Neural cell (in vitro differentiated cells): Measurements from ENCODE around the gene NDUFB11. TPM values are rescaled to one million over a fixed set of nuclear protein-coding genes. Genes with fewer than 3 reads are reported as not detected.

Source experiments
- H2AFZ ChIP-seq: fragments of 200-600, 300-800 bp; sonication (generic), shearing (Covaris generic); 2 replicates; pipeline ENCODE4 v1.6.0; 2014; ENCODE audit warnings: low read depth, mild to moderate bottlenecking, antibody characterized with exemption, low read length, moderate library complexity
- H3F3A ChIP-seq: fragments of 200-600 bp; shearing (Covaris generic); 2 replicates; pipeline ENCODE4 v1.6.1; 2016; ENCODE audit warnings: mild to moderate bottlenecking, moderate library complexity, mixed read lengths, antibody characterized with exemption, low read length; ENCODE audit not compliant: insufficient read depth, poor library complexity, severe bottlenecking
- H3K27ac ChIP-seq: fragments of 200-600, 300-800 bp; sonication (generic), shearing (Covaris generic); 2 replicates; pipeline ENCODE4 v1.5.1; 2014; ENCODE audit warnings: mild to moderate bottlenecking, low read length, moderate library complexity
- H3K27me3 ChIP-seq: fragments of 300-800, 200-600 bp; sonication (generic), shearing (Covaris generic); 2 replicates; pipeline ENCODE4 v1.6.0; 2014; ENCODE audit warnings: mild to moderate bottlenecking, low read depth, low read length, moderate library complexity; ENCODE audit not compliant: insufficient read depth
- H3K36me3 ChIP-seq: fragments of 300-800, 200-600 bp; sonication (generic), shearing (Covaris generic); 2 replicates; pipeline ENCODE4 v1.5.1; 2014; ENCODE audit warnings: mild to moderate bottlenecking, antibody characterized with exemption, low read length, moderate library complexity; ENCODE audit not compliant: insufficient read depth
- H3K4me2 ChIP-seq: fragments of 300-800, 200-600 bp; sonication (generic), shearing (Covaris generic); 2 replicates; pipeline ENCODE4 v1.6.0; 2014; ENCODE audit warnings: mild to moderate bottlenecking, low read length
- H3K4me3 ChIP-seq: fragments of 300-800, 200-600 bp; sonication (generic), shearing (Covaris generic); 2 replicates; pipeline ENCODE4 v1.5.1; 2014; ENCODE audit warnings: mild to moderate bottlenecking, low read length, moderate library complexity
- H3K79me2 ChIP-seq: fragments of 200-600 bp; shearing (Covaris generic); replicated peaks from 2 replicates; pipeline ENCODE4 v1.6.0; 2014; ENCODE audit warnings: mild to moderate bottlenecking, low read length, moderate library complexity; ENCODE audit not compliant: insufficient read depth
- H3K9ac ChIP-seq: fragments of 300-800, 200-600 bp; sonication (generic), shearing (Covaris generic); 2 replicates; pipeline ENCODE4 v1.6.1; 2016; ENCODE audit warnings: mild to moderate bottlenecking, low read length, mixed read lengths
- H3K9me2 ChIP-seq: fragments of 200-600 bp; shearing (Covaris generic); 2 replicates; pipeline ENCODE4 v1.6.1; 2016; ENCODE audit warnings: mild to moderate bottlenecking, low read length, mixed read lengths; ENCODE audit not compliant: insufficient read depth
- H3K9me3 ChIP-seq: fragments of 200-600, 300-800 bp; sonication (generic), shearing (Covaris generic); 2 replicates; pipeline ENCODE4 v1.6.1; 2016; ENCODE audit warnings: mild to moderate bottlenecking, mixed run types, low read length, moderate library complexity, mixed read lengths
- H4K20me1 ChIP-seq: fragments of 200-600 bp; shearing (Covaris generic); 2 replicates; pipeline ENCODE4 v1.6.1; 2016; ENCODE audit warnings: mild to moderate bottlenecking, mixed run types; ENCODE audit not compliant: insufficient read depth
- CTCF ChIP-seq: fragments of 450-650 bp; IDR thresholded peaks from 2 replicates; pipeline ENCODE4 v1.5.1; 2014; ENCODE audit warnings: antibody characterized with exemption, mild to moderate bottlenecking, moderate library complexity; ENCODE audit not compliant: poor library complexity, severe bottlenecking
- EP300 ChIP-seq: fragments of 450-650 bp; conservative IDR thresholded peaks from 2 replicates; pipeline ENCODE4 v1.6.1; 2014; ENCODE audit warnings: antibody characterized with exemption, mild to moderate bottlenecking, moderate library complexity; ENCODE audit not compliant: poor library complexity, severe bottlenecking
- EZH2 ChIP-seq: fragments of 200-600, 300-800 bp; shearing (Covaris generic), sonication (generic); IDR thresholded peaks from 2 replicates; pipeline ENCODE4 v1.6.1; 2014; ENCODE audit warnings: antibody characterized with exemption, low read length, borderline replicate concordance, mild to moderate bottlenecking; ENCODE audit not compliant: insufficient read depth, poor library complexity, severe bottlenecking
- MXI1 ChIP-seq: fragments of 450-650 bp; conservative IDR thresholded peaks from 2 replicates; pipeline ENCODE4 v1.6.1; 2014; ENCODE audit warnings: antibody characterized with exemption, mild to moderate bottlenecking; ENCODE audit not compliant: poor library complexity, severe bottlenecking
- POLR2AphosphoS5 ChIP-seq: IDR thresholded peaks from 2 replicates; pipeline ENCODE4 v1.6.1; 2012
- RAD21 ChIP-seq: fragments of 450-650 bp; conservative IDR thresholded peaks from 2 replicates; pipeline ENCODE4 v1.6.1; 2014; ENCODE audit warnings: antibody characterized with exemption, mild to moderate bottlenecking, moderate library complexity
- REST ChIP-seq: IDR thresholded peaks from 2 replicates; pipeline ENCODE4 v1.6.1; 2012; ENCODE audit warnings: borderline replicate concordance
- SMC3 ChIP-seq: fragments of 450-650 bp; conservative IDR thresholded peaks from 2 replicates; pipeline ENCODE4 v1.6.1; 2014; ENCODE audit warnings: antibody characterized with exemption, mild to moderate bottlenecking, moderate library complexity; ENCODE audit not compliant: poor library complexity
- TAF1 ChIP-seq: IDR thresholded peaks from 2 replicates; pipeline ENCODE4 v1.6.1; 2012; ENCODE audit warnings: low read depth
- polyA plus RNA-seq: library from polyadenylated mRNA; depleted of rRNA; stranded (reverse); fragments of >200 nt; gene quantifications from 2 replicates; pipeline ENCODE4 v1.2.3, GENCODE V29; 2014

NDUFB11 gene
- polyA plus RNA-seq, 1 donor from 2014 or later: 184 TPM

GRCh38 chrX:47158131-47158530 is 13.6 kb upstream of the NDUFB11 start:
- peaks cover 12% of the 10 kb centered on the region for H3K79me2 ChIP-seq

GRCh38 chrX:47156611-47157520 is 12.4 kb upstream of the NDUFB11 start:
- TF ChIP-seq EZH2: no peak
- no peak for TF ChIP-seq REST
- no peak for TF ChIP-seq EP300
- TF ChIP-seq POLR2AphosphoS5: no peak
- TF ChIP-seq RAD21: no peak
- TF ChIP-seq CTCF: no peak
- no peak for TF ChIP-seq MXI1
- TF ChIP-seq TAF1: no peak
- TF ChIP-seq SMC3: no peak
- H3K27me3 ChIP-seq: no peaks in the 10 kb centered on the region
- H2AFZ ChIP-seq: no peak overlapping the region
- no peaks in the 10 kb centered on the region for H3K9me3 ChIP-seq
- H3F3A ChIP-seq: no peaks in the 10 kb centered on the region
- no peaks in the 10 kb centered on the region for H4K20me1 ChIP-seq
- H3K9ac ChIP-seq: no peak overlapping the region
- no peaks in the 10 kb centered on the region for H3K36me3 ChIP-seq
- H3K79me2 ChIP-seq: peaks cover 15% of the 10 kb centered on the region
- no peak overlapping the region for H3K4me2 ChIP-seq
- H3K4me3 ChIP-seq: no peak overlapping the region
- H3K27ac ChIP-seq: no peak overlapping the region
- no peaks in the 10 kb centered on the region for H3K9me2 ChIP-seq

More at GRCh38 chrX:47158131-47158530, 13.6 kb upstream of the NDUFB11 start:
- TF ChIP-seq EZH2 (no peak), POLR2AphosphoS5 (no peak), SMC3 (no peak), EP300 (no peak), TAF1 (no peak), REST (no peak), MXI1 (no peak), RAD21 (no peak)
- no peaks in the 10 kb centered on the region for H4K20me1 ChIP-seq
- no peaks in the 10 kb centered on the region for H3K9me2 ChIP-seq
- no peak overlapping the region for H3K27ac ChIP-seq
- no peak overlapping the region for H2AFZ ChIP-seq
- H3K4me2 ChIP-seq: no peak overlapping the region
- no peak overlapping the region for H3K9ac ChIP-seq
- H3K9me3 ChIP-seq: no peaks in the 10 kb centered on the region
- no peaks in the 10 kb centered on the region for H3F3A ChIP-seq
- no peaks in the 10 kb centered on the region for H3K36me3 ChIP-seq
- H3K4me3 ChIP-seq: no peak overlapping the region
- no peaks in the 10 kb centered on the region for H3K27me3 ChIP-seq
